HG03460 (cell line): ENCODE results near the gene SMC3.
"Not testable (repeated sequence)": the region's sequence is repeated elsewhere in the genome, so short reads cannot be mapped to it uniquely, and the experiment has no call there.

ENCODE experiments used
- ATAC-seq: cut with Tn5 transposase; IDR thresholded peaks from one replicate; pipeline ENCODE4 v1.9.1; 2021; ENCODE audit not compliant: unreplicated experiment

SMC3 gene

DNA sequence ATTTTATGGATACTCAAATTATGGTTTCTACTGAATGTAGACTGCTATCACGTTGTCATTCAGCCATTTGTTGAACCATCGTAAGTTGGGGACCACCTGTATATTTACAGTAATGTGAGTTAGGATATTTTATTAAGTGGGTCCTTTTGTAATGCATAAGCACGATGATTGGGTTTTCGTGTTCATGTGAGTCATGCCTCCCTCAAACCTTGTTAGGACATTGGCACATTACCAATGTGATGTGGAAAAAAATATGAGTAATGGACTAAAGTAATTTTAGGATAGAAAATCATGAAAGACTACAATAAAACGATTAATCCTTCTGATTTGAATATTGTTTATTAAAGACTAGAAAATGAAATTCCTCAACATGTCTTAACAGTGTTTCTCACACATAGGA is 8.7 kb downstream of the SMC3 start:
- no peak for ATAC-seq

DNA sequence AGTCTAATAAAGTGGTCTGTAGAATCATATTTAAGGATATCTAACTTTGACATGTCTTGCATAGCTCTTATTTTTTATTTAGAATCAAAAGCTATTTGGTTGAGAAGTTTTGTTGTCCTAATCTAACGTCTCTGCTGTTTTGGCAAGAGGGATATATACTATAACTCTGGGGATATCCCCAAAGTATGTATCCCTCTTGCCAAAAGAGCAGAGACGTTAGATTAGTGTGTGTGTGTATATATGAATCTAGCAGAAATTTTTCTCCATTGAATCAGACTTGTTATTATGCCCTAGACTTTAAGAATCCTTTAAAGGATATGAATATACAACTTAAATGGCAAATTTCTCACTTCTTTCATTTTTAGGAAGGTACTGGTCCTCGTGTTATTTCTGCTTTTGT is 9.6 kb downstream of the SMC3 start:
- ATAC-seq: no peak

DNA sequence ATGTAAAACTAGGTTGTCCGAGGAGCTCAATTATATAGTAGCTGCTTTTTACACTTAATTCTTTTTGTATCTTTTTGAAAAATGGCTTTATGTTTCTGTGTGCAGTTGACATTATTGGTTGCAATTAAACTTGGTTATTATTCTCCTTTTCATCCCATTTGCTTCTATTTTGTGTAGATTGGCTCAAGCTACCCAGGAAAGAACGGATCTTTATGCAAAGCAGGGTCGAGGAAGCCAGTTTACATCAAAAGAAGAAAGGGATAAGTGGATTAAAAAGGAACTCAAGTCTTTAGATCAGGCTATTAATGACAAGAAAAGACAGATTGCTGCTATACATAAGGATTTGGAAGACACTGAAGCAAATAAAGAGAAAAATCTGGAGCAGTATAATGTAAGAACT is 16.5 kb downstream of the SMC3 start:
- no peak for ATAC-seq

DNA sequence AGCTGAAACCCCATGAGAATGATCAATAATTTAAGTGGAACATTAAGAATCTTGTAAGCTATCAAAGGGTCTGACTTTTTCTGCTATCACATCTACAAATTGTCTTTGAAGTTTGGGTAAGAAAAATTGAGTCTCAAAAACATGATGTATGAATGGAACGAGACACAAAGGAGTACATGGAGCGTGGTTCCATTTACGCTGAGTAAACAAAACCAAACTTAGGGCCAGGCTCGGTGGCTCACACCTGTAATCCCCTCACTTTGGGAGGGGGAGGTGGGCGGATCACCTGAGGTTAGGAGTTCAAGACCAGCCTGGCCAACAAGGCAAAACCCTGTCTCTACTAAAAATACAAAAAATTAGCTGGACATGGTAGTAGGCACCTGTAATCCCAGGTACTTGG is 24.3 kb downstream of the SMC3 start:
- no peak for ATAC-seq

GRCh38 chr10:110597476-110597875 is 30.0 kb downstream of the SMC3 start:
- ATAC-seq: no peak

DNA sequence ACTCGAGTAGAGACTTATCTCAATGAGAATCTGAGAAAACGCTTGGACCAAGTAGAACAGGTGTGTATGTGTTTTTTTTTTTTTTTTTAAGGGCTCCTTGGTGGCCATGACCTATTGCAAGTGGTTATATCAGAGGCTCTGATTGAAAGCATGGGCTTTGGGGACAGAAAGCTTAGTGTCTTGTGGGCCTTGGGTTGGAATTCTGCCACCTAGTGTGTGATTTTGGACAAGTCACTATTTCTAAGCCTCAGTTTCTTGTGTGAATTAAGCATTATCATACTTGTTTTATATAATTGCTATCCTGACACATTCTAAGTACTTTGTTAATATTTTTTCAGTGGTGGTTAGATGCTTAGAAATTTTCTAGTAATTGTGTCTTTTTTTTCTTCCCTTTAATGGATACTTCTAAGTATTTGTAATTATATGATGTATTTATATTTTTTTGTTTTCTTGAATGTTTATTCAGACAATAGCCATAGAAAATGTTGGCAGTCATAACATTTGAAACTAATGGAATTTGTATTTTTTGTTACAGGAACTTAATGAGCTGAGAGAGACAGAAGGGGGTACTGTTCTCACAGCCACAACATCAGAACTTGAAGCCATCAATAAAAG is 33.1 kb downstream of the SMC3 start:
- peak; percentile 67 for ATAC-seq

- ATAC-seq: no peak
Observed at GRCh38 chr10:110601581-110601980, 34.1 kb downstream of the SMC3 start.

GRCh38 chr10:110608087-110608486 is 40.6 kb downstream of the SMC3 start:
- no peak for ATAC-seq

- no peak for ATAC-seq
Observed at GRCh38 chr10:110609605-110610004, 42.1 kb downstream of the SMC3 start.

- ATAC-seq: no peak
Observed at GRCh38 chr10:110610308-110610774, 42.8 kb downstream of the SMC3 start.

GRCh38 chr10:110610781-110611180 is 43.3 kb downstream of the SMC3 start:
- ATAC-seq: not testable (repeated sequence)

GRCh38 chr10:110612087-110612486 is 44.6 kb downstream of the SMC3 start:
- ATAC-seq: peak; percentile 35

- no peak for ATAC-seq
Observed at GRCh38 chr10:110612629-110613028, 45.1 kb downstream of the SMC3 start.

DNA sequence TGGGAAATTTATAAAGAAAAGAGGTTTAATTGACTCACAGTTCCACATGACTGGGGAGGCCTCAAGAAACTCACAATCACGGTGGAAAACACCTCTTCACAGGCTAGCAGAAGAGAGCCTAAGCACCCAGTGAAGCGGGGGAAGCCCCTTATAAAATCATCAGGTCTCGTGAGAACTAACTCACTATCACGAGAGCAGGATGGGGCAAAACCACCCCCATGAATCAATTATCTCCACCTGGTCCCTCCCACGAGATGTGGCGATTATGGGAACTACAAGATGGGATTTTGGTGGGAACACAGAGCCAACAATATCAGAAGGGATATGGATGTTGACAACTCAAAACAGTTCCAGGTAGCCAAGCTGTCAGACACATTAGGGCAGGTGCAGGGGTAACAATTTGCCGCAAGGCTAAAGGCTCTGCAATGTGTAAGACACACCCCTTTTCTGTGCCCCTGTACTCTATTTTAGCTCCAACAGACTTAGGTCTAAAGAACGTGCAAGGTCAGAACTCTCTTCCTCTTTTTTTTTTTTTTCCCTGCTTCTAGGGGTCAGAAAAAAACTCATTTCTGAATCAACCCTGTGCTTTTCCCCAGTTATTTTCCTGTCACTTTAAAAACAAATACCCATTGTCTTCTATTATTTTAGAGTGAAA is 46.0 kb downstream of the SMC3 start:
- no peak for ATAC-seq

GRCh38 chr10:110613996-110614495 is 46.6 kb downstream of the SMC3 start:
- ATAC-seq: no peak

- ATAC-seq: no peak
Observed at GRCh38 chr10:110615057-110615747, 47.7 kb downstream of the SMC3 start.

- ATAC-seq: no peak
Observed at GRCh38 chr10:110616493-110617033, 49.1 kb downstream of the SMC3 start.

DNA sequence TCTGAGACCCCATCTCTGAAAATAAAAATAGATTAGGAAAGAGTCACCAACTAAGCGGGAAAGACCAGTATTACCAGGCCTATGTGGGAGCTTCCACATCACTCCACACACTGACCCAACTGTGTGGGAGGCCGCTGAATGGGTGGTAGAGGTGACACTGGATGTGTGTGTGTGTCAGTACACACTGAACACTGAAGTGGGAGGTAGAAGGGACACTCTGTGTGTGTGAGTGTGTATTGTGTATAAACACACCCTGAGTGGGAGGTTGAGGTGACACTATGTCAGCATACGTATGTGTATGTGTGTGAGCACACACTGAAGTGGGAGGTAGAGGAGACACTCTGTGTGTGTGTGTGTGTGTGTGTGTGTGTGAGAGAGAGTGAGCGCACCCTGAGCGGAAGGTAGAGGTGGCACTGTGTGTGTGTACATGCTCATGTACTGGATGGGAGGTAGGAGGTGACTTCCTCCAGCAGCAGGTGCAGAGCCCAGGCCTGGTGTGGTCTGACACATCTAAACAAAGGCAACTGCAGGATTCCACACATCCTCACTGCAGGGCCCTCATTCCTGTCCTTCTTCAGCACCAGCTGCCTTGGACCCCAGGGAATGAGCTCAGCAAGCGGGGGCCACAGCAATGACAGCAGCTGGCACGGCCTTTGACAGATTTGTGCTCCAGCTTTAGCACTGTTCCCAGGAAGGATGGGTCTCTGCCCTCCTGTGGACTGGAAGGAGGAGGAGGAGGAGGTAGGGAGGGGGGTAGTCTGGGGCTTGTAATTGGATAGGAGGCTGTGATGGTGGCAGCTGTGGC is 50.1 kb downstream of the SMC3 start:
- no peak for ATAC-seq

- ATAC-seq: no peak
Observed at GRCh38 chr10:110618230-110618610, 50.7 kb downstream of the SMC3 start.

GRCh38 chr10:110619514-110620397 is 52.3 kb downstream of the SMC3 start:
- no peak for ATAC-seq
